NCI-H524 (cell line): ENCODE measurements around the gene TBC1D23.
"Not testable (repeated sequence)": the region's sequence is repeated elsewhere in the genome, so short reads cannot be mapped to it uniquely, and the experiment has no call there.

Experiments
- DNase-seq, 2 experiments: peaks; one replicate each; lab custom pipeline; 2025; lab: John Stamatoyannopoulos, UW

Gene TBC1D23

DNA sequence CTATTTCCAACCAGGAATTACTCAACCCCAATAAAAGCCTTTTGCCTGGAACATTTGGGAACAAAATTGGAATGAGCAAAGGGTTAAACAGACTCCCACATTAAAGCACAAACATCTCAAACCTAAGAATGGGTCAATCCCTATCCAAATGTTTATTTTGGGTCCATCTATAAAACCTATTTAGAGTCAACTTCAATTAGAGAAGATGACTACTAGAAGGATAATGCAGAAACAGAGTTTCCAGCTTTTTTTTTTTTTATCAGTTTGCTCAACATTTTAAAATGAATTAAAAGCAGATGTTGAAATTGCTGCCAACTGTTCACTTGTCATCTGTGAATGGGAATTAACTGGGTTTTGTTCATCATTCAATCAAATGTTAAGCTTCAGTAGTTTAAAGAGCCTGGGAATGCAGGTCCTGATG is 4.1 kb upstream of the TBC1D23 start:
- DNase-seq = peak in 1 of 2 experiments; percentile 33

DNA sequence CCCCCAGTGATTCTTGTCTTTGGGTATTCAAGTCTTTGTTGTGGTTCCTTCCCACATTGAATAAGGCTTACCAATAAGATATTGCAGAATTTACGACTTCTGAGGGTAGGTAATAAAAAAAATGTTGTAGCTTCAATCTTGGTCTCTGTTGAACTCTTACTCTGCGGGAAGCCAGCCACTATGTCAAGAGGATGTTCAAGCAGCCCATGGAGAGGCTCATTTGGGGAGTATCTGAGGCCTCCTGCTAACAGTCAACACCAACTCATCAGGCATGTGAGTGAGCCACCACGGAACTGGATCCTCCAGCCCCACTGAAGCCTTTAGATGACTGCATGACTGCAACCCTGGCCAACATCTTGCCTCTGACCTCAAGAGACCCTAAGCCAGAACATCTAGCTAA is 3.2 kb upstream of the TBC1D23 start:
- no peak for DNase-seq

DNA sequence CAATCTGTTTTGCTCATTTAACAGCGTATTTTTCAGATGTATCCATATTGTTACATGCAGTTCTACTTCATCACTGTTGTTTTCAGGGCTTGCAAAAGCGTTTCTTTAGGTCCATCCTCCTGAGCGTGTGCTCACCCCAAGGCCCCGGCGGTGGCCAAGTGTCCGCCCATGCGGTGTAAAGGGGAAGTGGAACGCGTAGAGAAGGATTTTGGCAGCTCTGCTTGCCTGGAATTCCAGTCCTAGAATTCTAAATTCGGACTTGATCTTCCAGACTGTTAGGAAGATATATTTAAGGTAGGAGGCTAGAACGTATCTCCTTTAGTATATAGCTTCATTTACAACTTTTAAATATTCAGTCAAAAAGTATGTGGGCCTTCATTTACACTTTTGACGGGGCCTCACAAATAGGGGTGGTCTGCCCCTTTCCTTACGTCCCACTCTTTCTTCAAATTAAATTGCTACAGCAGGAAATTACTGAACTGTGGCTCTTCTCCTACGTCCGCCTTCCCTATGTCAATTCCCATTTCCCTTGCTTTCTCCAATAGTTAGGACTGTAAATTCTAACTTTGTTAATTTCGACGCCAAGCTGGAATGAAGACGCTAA is 609 bp upstream of the TBC1D23 start:
- DNase-seq = peak; percentile 30 to 62

DNA sequence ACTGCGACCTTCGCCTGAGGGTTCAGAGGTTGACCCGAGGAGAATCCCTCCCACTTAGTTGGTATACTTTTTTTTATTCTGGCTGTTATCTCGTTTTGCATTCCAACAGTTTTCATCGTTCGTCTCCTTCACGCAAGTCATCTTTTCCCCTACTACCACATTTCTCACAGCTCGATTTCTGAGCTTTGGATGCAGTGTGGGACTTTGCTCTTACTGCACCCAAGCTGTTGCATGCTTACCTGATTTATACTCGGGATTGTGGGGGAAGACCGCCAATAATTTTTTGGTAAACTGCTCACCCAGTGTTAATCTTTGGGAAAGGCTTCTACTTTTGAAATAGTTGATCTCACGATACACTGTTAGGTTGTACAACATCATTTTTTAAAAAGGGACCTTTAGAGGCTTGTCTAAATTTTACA is 702 bp downstream of the TBC1D23 start:
- no peak for DNase-seq

DNA sequence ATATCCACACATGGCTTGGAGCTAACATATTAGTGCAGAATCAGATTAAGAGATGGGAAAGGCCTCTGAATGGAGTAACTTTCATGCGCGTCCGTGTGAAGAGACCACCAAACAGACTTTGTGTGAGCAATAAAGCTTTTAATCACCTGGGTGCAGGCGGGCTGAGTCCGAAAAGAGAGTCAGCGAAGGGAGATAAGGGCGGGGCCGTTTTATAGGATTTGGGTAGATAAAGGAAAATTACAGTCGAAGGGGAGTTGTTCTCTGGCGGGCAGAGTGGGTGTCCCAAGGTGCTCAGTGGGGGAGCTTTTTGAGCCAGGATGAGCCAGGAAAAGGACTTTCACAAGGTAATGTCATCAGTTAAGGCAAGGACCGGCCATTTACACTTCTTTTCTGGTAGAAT is 2.1 kb downstream of the TBC1D23 start:
- not testable (repeated sequence) for DNase-seq

DNA sequence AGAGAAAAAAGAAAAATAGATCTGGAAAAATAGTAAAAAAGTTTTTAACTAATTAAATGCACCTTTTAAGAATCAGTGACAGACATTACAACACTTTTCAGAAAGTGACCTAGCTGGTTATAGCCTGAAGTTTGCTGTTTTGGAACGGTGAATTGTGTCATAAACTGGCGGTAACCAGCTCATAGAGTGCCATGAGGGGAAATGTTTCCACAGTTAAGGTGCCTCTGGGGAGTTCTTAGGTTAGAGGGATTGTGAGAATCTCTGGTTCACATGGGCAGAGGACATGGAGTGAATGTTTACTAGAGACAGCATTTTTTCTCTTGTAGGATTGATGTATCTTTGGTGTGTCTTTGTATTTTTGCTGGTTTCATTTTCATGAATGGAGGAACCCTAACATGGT is 2.8 kb downstream of the TBC1D23 start:
- no peak for DNase-seq

DNA sequence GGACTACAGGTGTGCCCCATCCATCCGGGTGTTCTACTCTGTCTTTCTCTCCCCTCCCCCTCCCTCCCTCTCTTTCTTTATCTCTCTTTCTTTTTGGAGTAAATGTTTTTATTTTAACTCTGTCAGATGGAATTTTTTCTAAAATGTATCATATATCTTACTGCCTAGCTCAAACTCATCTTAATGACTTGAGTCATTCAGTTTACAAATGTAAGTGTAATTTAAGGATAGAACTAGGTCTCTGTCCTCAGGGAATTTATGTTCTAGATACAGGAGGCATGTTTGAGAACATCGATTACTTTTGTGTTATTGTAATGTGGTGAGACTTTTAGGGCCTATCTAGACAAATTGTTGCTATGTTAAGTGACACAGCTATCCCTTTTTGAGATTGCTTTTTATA is 3.5 kb downstream of the TBC1D23 start:
- DNase-seq = no peak

DNA sequence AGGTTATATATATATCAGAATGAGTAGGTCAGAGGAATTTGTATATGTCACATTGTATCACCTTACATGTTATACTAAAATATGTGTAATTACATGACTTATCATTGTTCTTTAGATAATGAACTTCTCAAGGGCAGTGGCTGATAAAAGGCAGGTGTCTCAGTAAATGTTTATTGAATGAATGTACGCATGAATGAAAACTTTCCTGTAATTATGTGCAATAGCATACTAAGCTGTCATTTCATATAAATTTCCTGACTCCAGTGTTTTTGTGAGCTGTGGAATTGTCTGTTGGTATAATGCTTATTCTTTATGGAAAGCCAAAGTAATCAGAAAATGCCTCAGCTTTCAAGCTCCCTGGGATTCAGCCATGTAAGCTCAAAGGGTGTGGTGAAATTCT is 4.2 kb downstream of the TBC1D23 start:
- DNase-seq = no peak

DNA sequence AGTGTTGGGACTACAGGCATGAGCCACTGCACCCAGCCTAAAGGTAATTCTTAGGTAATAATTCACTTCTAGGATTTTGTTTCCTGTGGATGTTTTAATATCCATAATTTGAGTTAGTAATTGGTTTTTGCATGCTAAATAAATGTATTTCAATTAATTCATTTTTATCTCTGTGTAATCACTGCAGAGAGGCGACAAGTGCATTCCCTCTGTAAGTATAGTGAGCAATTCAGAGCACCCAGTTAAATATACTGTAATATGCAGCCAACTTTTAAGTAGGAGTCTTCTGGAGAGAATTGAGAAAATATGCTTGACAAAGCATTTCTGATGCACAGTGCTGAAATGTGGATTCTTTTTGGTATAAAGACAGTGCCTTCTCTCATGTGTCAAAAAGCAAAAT is 5.7 kb downstream of the TBC1D23 start:
- DNase-seq = no peak

DNA sequence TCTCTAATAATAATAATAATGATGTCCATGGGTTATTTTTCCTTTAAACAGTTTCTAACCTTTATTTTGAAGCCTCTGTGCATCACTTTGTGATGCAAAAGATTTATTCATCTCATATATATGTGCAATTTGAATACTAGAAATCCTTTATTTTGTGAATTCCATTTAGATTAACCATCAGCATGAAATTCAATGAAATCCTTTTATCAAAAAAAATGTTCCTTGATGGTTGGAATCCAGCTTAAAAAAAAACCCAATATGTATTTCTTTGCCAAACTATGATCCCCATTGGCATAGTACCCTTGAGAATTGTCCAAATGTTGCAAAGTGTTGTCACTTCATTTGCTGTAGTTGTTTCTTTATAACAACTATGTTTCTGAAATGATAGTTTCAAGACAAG is 7.4 kb downstream of the TBC1D23 start:
- no peak for DNase-seq

DNA sequence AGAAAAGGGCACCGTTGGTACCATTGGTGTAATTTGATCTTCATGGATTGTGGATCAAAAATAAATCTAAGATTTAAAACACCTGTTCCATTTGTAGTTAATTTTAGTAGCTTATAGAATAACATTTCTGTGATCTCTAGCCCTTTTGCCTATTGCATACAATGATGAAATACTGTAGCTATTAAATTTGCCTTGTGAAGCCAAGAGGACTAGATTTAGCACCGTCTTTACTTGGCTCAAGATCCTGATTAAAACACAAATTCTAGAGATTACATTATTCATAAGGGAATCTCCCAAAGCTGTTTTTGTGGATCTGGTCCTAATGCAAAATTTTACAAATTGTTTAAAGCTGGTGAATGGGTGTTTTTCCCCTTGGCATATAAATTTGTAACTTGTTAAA is 8.2 kb downstream of the TBC1D23 start:
- DNase-seq = peak in 1 of 2 experiments; percentile 43

DNA sequence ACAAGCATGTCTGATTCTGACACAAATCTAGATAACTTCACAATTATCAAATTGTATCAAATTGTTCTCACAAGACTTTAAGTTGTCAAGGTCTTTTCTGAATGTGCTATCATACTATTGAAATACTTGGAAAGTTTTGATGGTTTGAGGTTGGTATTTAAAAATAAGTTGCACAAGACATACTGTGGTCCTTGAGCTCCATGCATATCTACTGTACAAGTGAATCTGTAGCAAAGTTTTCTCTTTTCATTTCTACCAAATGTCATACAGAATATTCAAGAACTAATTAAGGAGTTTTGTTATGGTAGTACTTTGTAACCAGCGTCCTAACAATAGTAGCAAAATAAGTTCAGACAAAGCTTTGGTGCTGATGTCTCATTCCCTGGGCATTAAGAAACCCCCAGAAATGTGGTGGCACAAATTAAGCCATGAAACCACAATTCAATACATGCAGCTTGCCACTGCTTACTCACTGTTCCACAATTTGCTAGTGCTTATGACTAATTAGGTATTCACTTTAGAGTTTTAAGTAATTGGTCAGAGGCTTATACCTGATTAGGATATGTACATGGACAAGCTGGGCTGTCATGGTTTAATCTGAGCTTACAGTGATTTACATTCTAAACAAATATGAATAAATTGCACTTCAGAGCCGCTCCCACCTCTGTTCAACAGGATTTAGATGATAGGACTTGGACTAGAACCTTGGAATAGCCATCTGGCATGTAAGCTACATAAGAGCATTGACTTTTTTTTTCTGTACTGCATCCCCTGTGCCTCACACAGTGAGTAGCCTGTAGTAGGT is 8.8 kb downstream of the TBC1D23 start:
- DNase-seq = peak; percentile 98 to 100

DNA sequence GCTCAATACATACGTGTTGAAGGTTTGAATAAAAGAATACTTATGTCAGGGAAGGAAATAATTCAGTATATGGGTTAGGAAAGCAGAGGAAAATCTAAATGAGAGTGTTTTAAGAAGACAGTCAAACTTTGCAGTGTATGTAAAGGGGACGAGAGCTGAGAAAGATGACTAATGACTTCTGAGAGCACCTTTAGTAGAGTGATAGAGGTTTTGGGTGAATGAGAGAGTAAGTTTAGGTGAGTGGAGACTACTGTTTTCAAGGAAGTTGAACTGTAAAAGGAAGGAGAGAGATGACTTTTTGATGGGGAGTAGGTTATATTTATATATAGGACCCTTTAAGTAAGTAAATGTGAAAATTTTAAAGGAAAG is 9.4 kb downstream of the TBC1D23 start:
- DNase-seq = no peak

DNA sequence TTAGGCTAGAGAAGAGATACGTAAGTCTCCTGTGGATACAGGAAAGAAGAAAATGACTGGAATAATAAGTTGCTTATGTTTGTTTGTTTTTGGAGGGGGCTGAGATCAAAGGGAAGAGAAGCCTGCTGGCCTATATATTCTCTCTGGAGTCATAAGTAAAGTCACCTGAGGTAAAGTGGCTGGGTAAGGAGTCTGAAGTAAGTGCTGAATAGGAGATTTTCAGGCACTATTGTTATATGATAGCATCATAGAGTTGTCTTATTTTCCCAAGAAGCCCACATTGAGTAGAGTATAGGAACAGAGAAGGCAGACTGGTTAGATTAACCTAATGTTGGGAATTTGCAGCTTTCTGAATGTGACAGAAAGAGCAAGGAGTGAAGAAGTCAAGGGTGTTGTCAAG is 10.7 kb downstream of the TBC1D23 start:
- no peak for DNase-seq

DNA sequence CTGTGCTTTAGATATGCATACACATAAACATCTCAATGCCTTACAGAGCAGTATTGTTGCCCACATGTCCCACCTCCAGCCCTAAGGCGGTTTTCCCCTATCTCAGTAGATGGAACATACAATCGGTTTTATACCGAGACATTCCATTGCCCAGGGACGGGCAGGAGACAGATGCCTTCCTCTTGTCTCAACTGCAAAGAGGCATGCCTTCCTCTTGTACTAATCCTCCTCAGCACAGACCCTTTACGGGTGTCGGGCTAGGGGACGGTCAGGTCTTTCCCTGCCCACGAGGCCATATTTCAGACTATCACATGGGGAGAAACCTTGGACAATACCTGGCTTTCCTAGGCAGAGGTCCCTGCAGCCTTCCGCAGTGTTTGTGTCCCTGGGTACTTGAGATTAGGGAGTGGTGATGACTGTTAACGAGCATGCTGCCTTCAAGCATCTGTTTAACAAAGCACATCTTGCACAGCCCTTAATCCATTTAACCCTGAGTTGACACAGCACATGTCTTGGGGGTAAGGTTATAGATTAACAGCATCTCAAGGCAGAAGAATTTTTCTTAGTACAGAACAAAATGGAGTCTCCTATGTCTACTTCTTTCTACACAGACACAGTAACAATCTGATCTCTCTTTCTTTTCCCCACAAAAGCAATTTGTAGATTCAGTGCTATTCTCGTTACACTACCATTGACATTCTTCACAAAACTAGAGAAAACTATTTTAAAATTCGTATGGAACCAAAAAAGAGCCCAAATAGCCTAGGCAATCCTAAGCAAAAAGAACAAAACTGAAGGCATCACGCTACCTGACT is 12.2 kb downstream of the TBC1D23 start:
- DNase-seq = peak; percentile 83 to 86

DNA sequence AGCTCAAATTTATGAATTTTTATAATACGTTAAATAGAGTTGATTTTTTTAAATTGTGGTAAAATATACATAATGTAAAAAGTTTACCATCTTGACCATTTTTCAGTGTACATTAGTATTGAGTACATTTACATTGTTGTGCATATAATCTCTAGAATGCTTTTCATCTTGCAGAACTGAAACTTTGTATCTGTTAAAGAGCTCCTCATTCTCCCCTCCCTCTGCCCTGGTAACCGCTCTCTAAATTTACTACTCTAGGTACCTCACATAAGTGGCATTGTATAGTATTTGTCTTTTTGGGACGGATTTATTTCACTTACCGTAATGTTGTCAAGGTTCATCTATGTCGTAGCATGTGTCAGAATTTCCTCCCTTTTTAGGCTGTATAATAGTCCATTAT is 13.6 kb downstream of the TBC1D23 start:
- DNase-seq = no peak

DNA sequence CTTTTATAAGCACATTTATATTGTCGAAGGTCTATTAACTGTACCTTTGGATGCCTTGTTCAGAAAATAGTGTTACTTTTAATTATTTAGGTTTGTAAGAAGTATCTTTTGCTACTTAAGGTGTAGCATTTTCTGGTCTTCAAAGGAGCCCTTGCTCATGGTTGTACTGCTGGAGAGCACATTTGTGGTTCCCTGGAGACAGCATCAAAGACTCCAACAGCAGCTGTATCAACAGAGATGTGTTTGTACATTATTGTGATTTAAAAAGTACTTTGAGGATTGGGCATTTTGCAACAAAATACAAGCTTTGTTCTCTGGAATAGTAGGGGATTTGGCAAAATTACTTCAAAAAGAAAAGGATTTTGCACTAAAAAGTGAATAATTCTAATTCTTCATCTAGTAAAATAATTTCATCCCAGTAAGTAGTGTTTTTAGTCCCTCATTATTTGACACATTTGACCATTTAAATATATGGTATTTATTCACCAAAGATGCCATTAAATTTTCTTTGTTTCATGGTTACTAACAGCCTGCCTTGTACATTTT is 16.5 kb downstream of the TBC1D23 start:
- no peak for DNase-seq

DNA sequence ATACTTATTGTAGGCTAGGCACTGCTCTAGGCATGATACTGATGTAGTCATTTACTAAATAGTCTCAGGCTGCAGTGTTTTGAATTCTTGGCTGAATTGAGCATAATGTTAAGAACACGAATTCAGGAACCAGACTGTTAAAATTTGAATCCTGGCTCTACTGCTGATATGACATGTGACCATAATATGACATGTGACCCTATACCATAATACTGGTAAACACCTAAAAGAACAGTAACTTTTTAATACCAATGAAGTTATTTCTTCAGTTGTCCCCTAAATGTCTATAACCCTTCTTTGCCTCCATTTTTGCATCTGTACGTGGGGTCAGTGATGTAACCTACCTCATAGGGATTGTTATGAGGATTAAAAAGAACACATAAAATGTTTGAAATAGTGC is 18.1 kb downstream of the TBC1D23 start:
- no peak for DNase-seq

DNA sequence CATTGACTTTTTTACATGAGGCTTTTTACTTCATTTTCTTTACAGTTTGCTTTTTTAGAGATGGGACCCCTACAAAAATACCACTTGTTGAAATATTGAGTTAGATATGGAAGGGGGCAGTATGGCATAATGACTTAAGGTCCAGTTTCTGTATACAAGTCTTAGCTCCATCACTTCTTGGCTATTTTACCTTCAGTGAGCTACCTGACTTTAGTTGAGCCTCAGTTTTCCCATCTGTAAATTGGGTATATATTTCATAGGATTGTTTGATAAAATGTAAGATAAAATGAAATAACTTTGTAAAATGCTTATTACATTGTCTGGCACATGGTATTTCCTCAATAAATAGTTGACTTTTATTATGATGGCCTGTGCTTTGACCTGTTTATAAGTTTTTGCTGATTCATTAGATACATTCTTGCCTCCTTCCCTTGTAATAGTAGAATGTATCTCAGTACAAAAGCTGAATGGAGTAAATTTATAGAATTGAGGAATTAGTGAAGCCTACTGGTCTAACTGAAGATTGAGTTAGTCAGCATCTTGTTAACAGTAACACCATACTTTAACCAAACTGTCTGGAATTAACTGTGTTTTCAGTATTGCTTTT is 27.6 kb downstream of the TBC1D23 start:
- DNase-seq = no peak

DNA sequence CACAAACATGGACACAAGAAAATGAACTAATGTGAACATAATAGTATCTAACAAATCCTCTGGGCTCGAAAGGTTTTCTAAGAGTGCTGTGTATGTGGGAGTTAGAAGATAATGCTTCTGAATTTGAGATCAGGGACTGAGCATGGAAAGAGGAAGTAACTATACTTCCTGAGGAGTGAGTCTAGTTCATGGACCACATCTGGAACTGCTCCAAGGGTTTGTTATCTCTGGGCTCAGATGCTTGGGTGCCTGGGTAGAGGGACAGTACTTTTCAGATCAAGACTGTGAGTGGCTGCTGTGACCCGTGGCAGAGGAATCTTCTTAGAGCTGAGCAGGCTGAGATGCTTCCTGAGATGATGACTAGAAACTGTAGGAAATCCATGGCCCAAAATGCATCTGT is 28.5 kb downstream of the TBC1D23 start:
- no peak for DNase-seq

DNA sequence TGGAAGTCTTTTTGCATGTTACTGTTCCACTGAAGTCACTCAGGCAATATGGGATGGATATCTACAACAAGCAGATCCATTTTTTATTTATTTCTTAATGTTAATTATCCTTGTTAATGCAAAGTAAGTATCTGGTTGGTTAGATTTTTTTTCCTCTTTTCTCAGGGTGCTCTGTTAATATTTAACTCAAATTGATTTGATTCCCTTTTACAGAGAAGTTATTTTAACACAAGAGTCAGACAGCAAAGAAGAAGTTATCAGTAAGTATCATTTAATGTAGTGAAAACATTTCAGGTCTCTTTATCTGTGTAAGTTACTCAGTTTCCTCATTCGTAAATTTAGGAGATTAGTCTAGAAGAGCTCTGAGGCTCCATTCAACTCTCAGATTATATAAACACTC is 34.3 kb downstream of the TBC1D23 start:
- DNase-seq = no peak

DNA sequence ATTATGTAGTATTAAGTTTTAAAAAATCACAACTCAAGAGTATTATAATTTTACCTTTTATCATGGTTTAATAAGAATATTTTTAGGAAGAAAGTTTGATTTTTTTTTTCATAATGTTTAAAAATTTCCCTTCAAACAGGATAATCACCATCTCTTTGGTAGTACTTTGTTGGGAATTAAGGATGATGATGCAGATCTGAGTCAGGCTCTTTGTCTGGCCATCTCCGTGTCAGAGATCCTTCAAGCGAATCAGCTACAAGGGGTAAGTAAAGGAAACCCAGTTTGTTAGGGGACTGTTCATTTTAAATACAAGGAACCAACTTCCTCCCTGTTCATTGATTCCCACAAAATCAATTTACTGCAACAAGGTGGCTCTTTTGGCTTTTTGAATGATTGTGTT is 37.0 kb downstream of the TBC1D23 start:
- no peak for DNase-seq
